HCT116 (cell line): ENCODE measurements around the gene RAX. TPM values are rescaled to one million over a fixed set of nuclear protein-coding genes. Genes with fewer than 3 reads are reported as not detected.
A peak's percentile ranks its signal among the peaks of the same experiment; 100 is the strongest.

ENCODE experiments used
- ATAC-seq: fragments of 200-7000 bp; cut with Tn5 transposase; 2 replicates; pipeline ENCODE4 v1.9.1; 2020; ENCODE audit warnings: mild to moderate bottlenecking, moderate library complexity
- BruUV-seq: library from RNA; stranded (reverse); fragments of 400-500 nt; replicated peaks from 2 replicates; lab custom pipeline; 2021; lab: Mats Ljungman, UMichigan
- CTCF ChIA-PET: fragments of 300-600 bp; sonication (Branson Sonifier 250); formaldehyde crosslinking; loops from one replicate; lab custom pipeline; 2021; ENCODE audit warnings: antibody characterized with exemption; lab: Charles Lee
- POLR2A ChIA-PET: fragments of 300-600, 350-600 bp; sonication (Branson Sonifier 250); formaldehyde crosslinking; loops from one replicate; lab custom pipeline; 2021; ENCODE audit warnings: antibody characterized with exemption; lab: Charles Lee
- RAD21 ChIA-PET, 2 experiments: fragments of 300-600 bp; sonication (Branson Sonifier 250); formaldehyde crosslinking; loops; one replicate each; lab custom pipeline; 2023; ENCODE audit warnings: low total read pairs in 2 of 2; ENCODE audit not compliant: uncharacterized antibody in 2 of 2, unreplicated experiment in 2 of 2, low non-redundant PET in 1 of 2; lab: Charles Lee
- DNase-seq: peaks from one replicate; pipeline ENCODE4 v3.0.0-alpha.2; 2010; ENCODE audit warnings: low read depth, low spot score
- H2AFZ ChIP-seq: fragments of 200-600 bp; shearing (Covaris generic), sonication (generic); 2 replicates; pipeline ENCODE4 v1.6.1; 2017; ENCODE audit warnings: low read depth, mixed run types, mixed read lengths, antibody characterized with exemption, low read length; ENCODE audit not compliant: poor library complexity, severe bottlenecking
- H3K27ac ChIP-seq: 2 replicates; pipeline ENCODE4 v1.5.1; 2012; ENCODE audit warnings: low read depth, low read length
- H3K27me3 ChIP-seq: fragments of 200-600 bp; sonication (generic); 2 replicates; pipeline ENCODE4 v1.6.1; 2016; ENCODE audit warnings: mixed run types, low read length, mixed read lengths; ENCODE audit not compliant: insufficient read depth
- H3K36me3 ChIP-seq, 2 experiments: fragments of 200-500 bp in 1 of 2; fragments of 200-600 bp in 1 of 2; sonication (Bioruptor generic) in 1 of 2; sonication (generic) in 1 of 2; 2 replicates each; pipeline versions ENCODE4 v1.5.1 to v1.6.1; 2014 to 2016; ENCODE audit warnings: low read length in 2 of 2, inconsistent platforms in 1 of 2, mixed read lengths in 1 of 2, mixed run types in 1 of 2; ENCODE audit not compliant: insufficient read depth in 2 of 2, control insufficient read depth in 1 of 2
- H3K4me1 ChIP-seq, 2 experiments: fragments of 200-600 bp in 1 of 2; sonication (generic) in 1 of 2; 2 replicates each; pipeline versions ENCODE4 v1.5.1 to v1.6.1; 2012 to 2017; ENCODE audit warnings: low read length in 2 of 2, inconsistent platforms in 1 of 2, mild to moderate bottlenecking in 1 of 2, mixed read lengths in 1 of 2, mixed run types in 1 of 2, moderate library complexity in 1 of 2; ENCODE audit not compliant: insufficient read depth in 2 of 2, control insufficient read depth in 1 of 2
- H3K4me2 ChIP-seq: fragments of 200-600 bp; sonication (generic); 2 replicates; pipeline ENCODE4 v1.6.1; 2017; ENCODE audit warnings: mixed run types, low read length, mixed read lengths
- H3K4me3 ChIP-seq, 2 experiments: fragments of 200-600 bp in 1 of 2; sonication (generic) in 1 of 2; replicated peaks in 1 of 2; 2 replicates each; pipeline ENCODE4 v1.5.1; 2011 to 2016; ENCODE audit warnings: low read length in 2 of 2, control low read depth in 1 of 2, low read depth in 1 of 2, mild to moderate bottlenecking in 1 of 2, mixed read lengths in 1 of 2, mixed run types in 1 of 2
- H3K79me2 ChIP-seq: fragments of 200-600 bp; sonication (generic); 2 replicates; pipeline ENCODE4 v1.6.1; 2017; ENCODE audit warnings: mild to moderate bottlenecking, mixed run types, low read length, moderate library complexity, mixed read lengths; ENCODE audit not compliant: insufficient read depth
- H3K9ac ChIP-seq: fragments of 200-600 bp; sonication (generic); 2 replicates; pipeline ENCODE4 v1.6.1; 2016; ENCODE audit warnings: low read length, mixed read lengths
- H3K9me2 ChIP-seq: fragments of 200-600 bp; sonication (generic), shearing (Covaris generic); 2 replicates; pipeline ENCODE4 v1.6.1; 2017; ENCODE audit warnings: mixed run types, mild to moderate bottlenecking, moderate library complexity; ENCODE audit not compliant: insufficient read depth
- H3K9me3 ChIP-seq, 2 experiments: fragments of 200-500 bp in 1 of 2; fragments of 200-600 bp in 1 of 2; sonication (Bioruptor generic) in 1 of 2; sonication (generic) in 1 of 2; 2 replicates each; pipeline ENCODE4 v1.6.1; 2014 to 2017; ENCODE audit warnings: low read length in 2 of 2, mixed read lengths in 2 of 2, inconsistent platforms in 1 of 2, low read depth in 1 of 2, mild to moderate bottlenecking in 1 of 2, mixed run types in 1 of 2, moderate library complexity in 1 of 2; ENCODE audit not compliant: control insufficient read depth in 1 of 2, insufficient read depth in 1 of 2
- H4K20me1 ChIP-seq: fragments of 200-600 bp; sonication (generic), shearing (Covaris generic); 2 replicates; pipeline ENCODE4 v1.6.1; 2017; ENCODE audit warnings: mixed run types, mild to moderate bottlenecking, moderate library complexity; ENCODE audit not compliant: insufficient read depth
- ATF3 ChIP-seq: IDR thresholded peaks from 2 replicates; pipeline ENCODE4 v1.6.1; 2012
- CBX3 ChIP-seq: IDR thresholded peaks from 2 replicates; pipeline ENCODE4 v1.6.1; 2012; ENCODE audit warnings: low read depth
- CTCF ChIP-seq, 3 experiments: fragments of 200-600 bp in 1 of 3; sonication (generic) in 1 of 3; IDR thresholded peaks in 2 of 3; conservative IDR thresholded peaks in 1 of 3; 2 replicates each; pipeline ENCODE4 v1.5.1; 2012 to 2017; ENCODE audit warnings: low read depth in 2 of 3, low read length in 2 of 3, antibody characterized with exemption in 1 of 3, borderline replicate concordance in 1 of 3, control low read depth in 1 of 3, mild to moderate bottlenecking in 1 of 3, mixed read lengths in 1 of 3, mixed run types in 1 of 3, moderate library complexity in 1 of 3; ENCODE audit not compliant: insufficient read depth in 1 of 3
- FOSL1 ChIP-seq: IDR thresholded peaks from 2 replicates; pipeline ENCODE4 v1.6.1; 2012; ENCODE audit warnings: low read depth
- POLR2A ChIP-seq: IDR thresholded peaks from 2 replicates; pipeline ENCODE4 v1.7.0; 2011; ENCODE audit warnings: borderline replicate concordance; ENCODE audit not compliant: insufficient read depth, insufficient read length; ENCODE audit errors: extremely low read depth
- SIN3A ChIP-seq: IDR thresholded peaks from 2 replicates; pipeline ENCODE4 v1.6.1; 2012; ENCODE audit warnings: low read depth
- SP1 ChIP-seq: IDR thresholded peaks from 2 replicates; pipeline ENCODE4 v1.6.1; 2012; ENCODE audit warnings: low read depth
- YY1 ChIP-seq: IDR thresholded peaks from 2 replicates; pipeline ENCODE4 v1.6.1; 2011; ENCODE audit warnings: low read length, low read depth, moderate library complexity, mild to moderate bottlenecking; ENCODE audit not compliant: insufficient replicate concordance; ENCODE audit errors: extremely low read depth
- ZFX ChIP-seq: fragments of 450-650 bp; IDR thresholded peaks from 2 replicates; pipeline ENCODE4 v1.6.1; 2017
- ZNF274 ChIP-seq: fragments of 200-500 bp; sonication (Bioruptor generic); IDR thresholded peaks from 2 replicates; pipeline ENCODE4 v1.6.1; 2014; ENCODE audit warnings: mild to moderate bottlenecking, low read depth, low read length, inconsistent platforms
- intact Hi-C: fragments of 100-400 bp; cut with micrococcal nuclease; formaldehyde crosslinking; loops from 2 replicates; pipeline ENCODE4 v1.10.0; 2022
- total RNA-seq: library from RNA; stranded (reverse); gene quantifications from one replicate; pipeline ENCODE4 v1.2.1, GENCODE V29; 2021; ENCODE audit not compliant: unreplicated experiment

RAX gene
- total RNA-seq, 1 experiment from 2014 or later, result not detected

- peak; percentile 6 to 45 (median 17); a peak in 4 of 6 replicates for TF ChIP-seq CTCF (IDR thresholded peaks at IDR 0.05 in 2 of 3, conservative IDR thresholded peaks at IDR 0.05 in 1 of 3; ENCODE audit: borderline replicate concordance in 1 of 3, insufficient read depth in 1 of 3, low read depth in 2 of 3, low read length in 2 of 3)
- no peak for TF ChIP-seq CBX3
- TF ChIP-seq, all 23 proteins: peak for 1
- peak overlapping the region; percentile 40 to 51 for H3K4me3 ChIP-seq
- DNase-seq (no peak), ATAC-seq (peak; percentile 95)
- intact Hi-C loops, result no loop called here
- H3K9ac ChIP-seq, result no peak overlapping the region
- no peaks in the 10 kb centered on the region for H3K36me3 ChIP-seq
- no peak overlapping the region; the same call in 1 of the 2 replicates for H3K27ac ChIP-seq
- H3K27me3 ChIP-seq, result peaks cover 5% of the 10 kb centered on the region; the same call in 1 of the 2 replicates
- no peaks in the 10 kb centered on the region for H3K9me3 ChIP-seq
- no peaks in the 10 kb centered on the region for H3K9me2 ChIP-seq
- no TSS peak for BruUV-seq
- H3K79me2 ChIP-seq, result no peaks in the 10 kb centered on the region
- H3K4me1 ChIP-seq, result peaks cover 0 to 7% of the 10 kb centered on the region in 2 experiments; a peak in 2 of 4 replicates
- RAD21 ChIA-PET, result no interaction called here
- peak overlapping the region; percentile 88 for H2AFZ ChIP-seq
- H4K20me1 ChIP-seq, result no peaks in the 10 kb centered on the region
- H3K4me2 ChIP-seq, result peak overlapping the region; percentile 80
- CTCF ChIA-PET, result interaction anchor here (1.5 kb wide), 1 partner anchor 20 kb away, joined by 4 read pairs; no protein-coding TSS in a partner anchor
- POLR2A ChIA-PET, result no interaction called here
Observed at GRCh38 chr18:59268721-59269562, 4.3 kb downstream of the RAX start.

GRCh38 chr18:59268127-59268720, 5.0 kb downstream of the RAX start:
- ChIA-PET CTCF (interaction anchor here (1.5 kb wide), 1 partner anchor 19 kb away, joined by 4 read pairs; no protein-coding TSS in a partner anchor), POLR2A (no interaction called here), RAD21 (no interaction called here)
- H4K20me1 ChIP-seq, result no peaks in the 10 kb centered on the region
- no peaks in the 10 kb centered on the region for H3K79me2 ChIP-seq
- no TSS peak for BruUV-seq
- no peaks in the 10 kb centered on the region for H3K9me2 ChIP-seq
- ATAC-seq, result no peak
- peaks cover 0 to 7% of the 10 kb centered on the region in 2 experiments; a peak in 2 of 4 replicates for H3K4me1 ChIP-seq
- DNase-seq, result no peak
- H3K27ac ChIP-seq, result no peak overlapping the region
- H2AFZ ChIP-seq, result peak overlapping the region; percentile 26
- intact Hi-C loops, result no loop called here
- no peak overlapping the region for H3K4me2 ChIP-seq
- no peaks in the 10 kb centered on the region for H3K36me3 ChIP-seq
- no peak overlapping the region for H3K9ac ChIP-seq
- H3K27me3 ChIP-seq, result peaks cover 8% of the 10 kb centered on the region
- H3K4me3 ChIP-seq, result no peak overlapping the region
- no peaks in the 10 kb centered on the region for H3K9me3 ChIP-seq
- TF ChIP-seq FOSL1, result no peak
- TF ChIP-seq CBX3, result no peak
- TF ChIP-seq POLR2A, result no peak
- TF ChIP-seq SP1, result no peak
- TF ChIP-seq ZNF274, result no peak
- no peak for TF ChIP-seq ZFX
- TF ChIP-seq ATF3, result no peak
- TF ChIP-seq YY1, result no peak
- no peak for TF ChIP-seq SIN3A
- no peak for TF ChIP-seq CTCF (IDR thresholded peaks at IDR 0.05 in 2 of 3, conservative IDR thresholded peaks at IDR 0.05 in 1 of 3; ENCODE audit: borderline replicate concordance in 1 of 3, insufficient read depth in 1 of 3, low read depth in 2 of 3, low read length in 2 of 3)
